Thyroid gland (tissue), 4 donors: ENCODE data around the gene STK17B.

Source experiments
- CTCF ChIP-seq, 6 experiments: fragments of 200-600 bp in 3 of 6; fragments of 450-650 bp in 3 of 6; sonication (generic) in 3 of 6; IDR thresholded peaks; one replicate each; pipeline ENCODE4 v1.5.1; 2016 to 2019; ENCODE audit warnings: antibody characterized with exemption in 6 of 6, mild to moderate bottlenecking in 2 of 6, inconsistent platforms in 1 of 6, moderate library complexity in 1 of 6
- POLR2A ChIP-seq, 2 donors: fragments of 450-650 bp; IDR thresholded peaks; one replicate each; pipeline ENCODE4 v1.6.1; 2017; ENCODE audit warnings: antibody characterized with exemption in 2 of 2, mild to moderate bottlenecking in 2 of 2, moderate library complexity in 1 of 2

- no peak for TF ChIP-seq CTCF (IDR thresholded peaks at IDR 0.05)
- TF ChIP-seq POLR2A (IDR thresholded peaks at IDR 0.05), result no peak
Measured at GRCh38 chr2:196174404-196174803, 3.0 kb upstream of the STK17B start.
